ENCODE measurements around the gene CLDN10. TPM values are rescaled to one million over a fixed set of nuclear protein-coding genes. Genes with fewer than 3 reads are reported as not detected.

The CLDN10 gene
- total RNA-seq: not detected

GRCh38 chr13:95552539-95553441 is at the start of gene CLDN10:
Gene CLDN10 (plus strand): TSS chr13:95552720. CDS start chr13:95552754, 34 bp downstream.
- no peaks in the 10 kb centered on the region for H3K9me3 ChIP-seq
- H3K27me3 ChIP-seq: peaks cover 77% of the 10 kb centered on the region
- H3K4me1 ChIP-seq: peaks cover 0 to 20% (median 10%) of the 10 kb centered on the region in 4 donors
- no peaks in the 10 kb centered on the region for H3K36me3 ChIP-seq
- intact Hi-C loops (cut with DNase I; ENCODE audit: low total_unique reads) (no loop called here), in situ Hi-C loops (cut with MboI; ENCODE audit: low pct_ligation_motif_present in 1 of 4, low pct_unique_long_range_greater_than_20kb in 1 of 4, low sequenced_read_pairs in 3 of 4) (no loop called here)
- peak within 1 kb of the TSS in 1 of 4 donors; percentile 3 for H3K4me3 ChIP-seq
- no peak for DNase-seq
- no peak for TF ChIP-seq POLR2A (IDR thresholded peaks at IDR 0.05)
- no peak for TF ChIP-seq EP300 (IDR thresholded peaks at IDR 0.05; ENCODE audit: low read depth)
- no peak for TF ChIP-seq POLR2AphosphoS5 (IDR thresholded peaks at IDR 0.05)
- TF ChIP-seq CTCF (IDR thresholded peaks at IDR 0.05): no peak
- WGBS, 2 donors (ENCODE audit: low coverage in 1 of 2): 19% methylated on average over 60 of the region's 70 CpGs; no CpG with 5 or more reads in 1 of the 2 donors
- no peak within 1 kb of the TSS for H3K27ac ChIP-seq

- no peak overlapping the region for H3K4me3 ChIP-seq
- no peak for TF ChIP-seq POLR2A (IDR thresholded peaks at IDR 0.05)
- TF ChIP-seq CTCF (IDR thresholded peaks at IDR 0.05): no peak
- no peak for TF ChIP-seq EP300 (IDR thresholded peaks at IDR 0.05; ENCODE audit: low read depth)
- no peak for TF ChIP-seq POLR2AphosphoS5 (IDR thresholded peaks at IDR 0.05)
- intact Hi-C loops (cut with DNase I; ENCODE audit: low total_unique reads): no loop called here
- H3K27ac ChIP-seq: no peak overlapping the region
- in situ Hi-C loops (cut with MboI; ENCODE audit: low pct_ligation_motif_present in 1 of 4, low pct_unique_long_range_greater_than_20kb in 1 of 4, low sequenced_read_pairs in 3 of 4): no loop called here
- no peaks in the 10 kb centered on the region for H3K9me3 ChIP-seq
- H3K4me1 ChIP-seq: no peaks in the 10 kb centered on the region
- no peaks in the 10 kb centered on the region for H3K27me3 ChIP-seq
- no peak for DNase-seq
- WGBS, 2 donors (ENCODE audit: low coverage in 1 of 2): 58 to 76% methylated on average over 1 of the region's 1 CpG
- H3K36me3 ChIP-seq: no peaks in the 10 kb centered on the region
Observed at GRCh38 chr13:95503662-95504061, 48.9 kb upstream of the CLDN10 start.

GRCh38 chr13:95505265-95505664 is 47.3 kb upstream of the CLDN10 start:
- intact Hi-C loops (cut with DNase I; ENCODE audit: low total_unique reads) (no loop called here), in situ Hi-C loops (cut with MboI; ENCODE audit: low pct_ligation_motif_present in 1 of 4, low pct_unique_long_range_greater_than_20kb in 1 of 4, low sequenced_read_pairs in 3 of 4) (no loop called here)
- Histone ChIP-seq H3K27ac (no peak overlapping the region), H3K27me3 (no peaks in the 10 kb centered on the region), H3K4me1 (no peaks in the 10 kb centered on the region), H3K36me3 (no peaks in the 10 kb centered on the region), H3K9me3 (no peaks in the 10 kb centered on the region), H3K4me3 (no peak overlapping the region)
- WGBS, 2 donors (ENCODE audit: low coverage in 1 of 2): 53% methylated on average over 3 of the region's 3 CpGs; no CpG with 5 or more reads in 1 of the 2 donors
- TF ChIP-seq CTCF (IDR thresholded peaks at IDR 0.05) (no peak), POLR2AphosphoS5 (IDR thresholded peaks at IDR 0.05) (no peak), EP300 (IDR thresholded peaks at IDR 0.05; ENCODE audit: low read depth) (no peak), POLR2A (IDR thresholded peaks at IDR 0.05) (no peak)
- DNase-seq: no peak

- H3K36me3 ChIP-seq: no peaks in the 10 kb centered on the region
- intact Hi-C loops (cut with DNase I; ENCODE audit: low total_unique reads): no loop called here
- H3K4me1 ChIP-seq: no peaks in the 10 kb centered on the region
- no peak overlapping the region for H3K4me3 ChIP-seq
- DNase-seq: no peak
- in situ Hi-C loops (cut with MboI; ENCODE audit: low pct_ligation_motif_present in 1 of 4, low pct_unique_long_range_greater_than_20kb in 1 of 4, low sequenced_read_pairs in 3 of 4): no loop called here
- TF ChIP-seq EP300 (IDR thresholded peaks at IDR 0.05; ENCODE audit: low read depth) (no peak), POLR2AphosphoS5 (IDR thresholded peaks at IDR 0.05) (no peak), POLR2A (IDR thresholded peaks at IDR 0.05) (no peak)
- 71 to 74% methylated on average over 1 to 4 of the region's 4 CpGs for WGBS, 2 donors (ENCODE audit: low coverage in 1 of 2)
- no peak overlapping the region for H3K27ac ChIP-seq
- no peaks in the 10 kb centered on the region for H3K9me3 ChIP-seq
- H3K27me3 ChIP-seq: no peaks in the 10 kb centered on the region
Observed at GRCh38 chr13:95505986-95506385, 46.5 kb upstream of the CLDN10 start.

Data from transverse colon (tissue), 4 donors.